H1 (cell line): ENCODE data around the gene KIF25. TPM values are rescaled to one million over a fixed set of nuclear protein-coding genes. Genes with fewer than 3 reads are reported as not detected.

ENCODE experiments used
- CBX5 ChIP-seq: fragments of 300-800, 300-1000 bp; sonication (generic); IDR thresholded peaks from 2 replicates; pipeline ENCODE4 v1.7.1; 2016; ENCODE audit warnings: antibody characterized with exemption, low read length, low read depth
- CHD1 ChIP-seq: IDR thresholded peaks from 2 replicates; pipeline ENCODE4 v1.6.1; 2012; ENCODE audit warnings: low read depth, low read length, improper control_type of control experiment
- EP300 ChIP-seq, 2 experiments: IDR thresholded peaks; 1 replicate in 1 of 2; 2 replicates in 1 of 2; pipeline ENCODE4 v1.6.1; 2011 to 2012; ENCODE audit warnings: low read depth in 2 of 2, low read length in 2 of 2, mild to moderate bottlenecking in 2 of 2, borderline replicate concordance in 1 of 2, inconsistent platforms in 1 of 2, moderate library complexity in 1 of 2
- JUND ChIP-seq: IDR thresholded peaks from 2 replicates; pipeline ENCODE4 v1.6.1; 2011; ENCODE audit warnings: mild to moderate bottlenecking, improper control_type of control experiment, low read length
- SP4 ChIP-seq: IDR thresholded peaks from 2 replicates; pipeline ENCODE4 v1.6.1; 2012; ENCODE audit warnings: low read length, inconsistent platforms
- TCF12 ChIP-seq: IDR thresholded peaks from 2 replicates; pipeline ENCODE4 v1.6.1; 2011; ENCODE audit warnings: low read depth, mild to moderate bottlenecking, low read length
- polyA plus RNA-seq, 7 experiments: library from polyadenylated mRNA; depleted of rRNA in 3 of 7; stranded (reverse) in 5 of 7; unstranded in 2 of 7; fragments of >200 nt in 5 of 7; fragments of 200-250 nt in 2 of 7; gene quantifications; 1 replicate in 5 of 7; 2 replicates in 1 of 7; 4 replicates in 1 of 7; pipeline versions ENCODE4 v1.2.1 to v1.2.3, GENCODE V29; 2011 to 2013; ENCODE audit warnings: missing spikeins in 2 of 7, mixed read lengths in 2 of 7
- total RNA-seq: library from RNA; stranded (reverse); fragmentation: NEBNext Ultra II Directional; extraction: Animal tissue kit (Norgen Biotek cat#: 25700); gene quantifications from 2 replicates; pipeline ENCODE4 v1.2.1, GENCODE V29; 2021

The KIF25 gene
- total and polyA plus RNA-seq, 2 of the 8 experiments (the other 6 are each of a cell fraction or from before 2014, with no cell fraction given) = 1.5 to 2.0 TPM

GRCh38 chr6:168015482-168016175 lies 18.2 kb downstream of the KIF25 start (continued):
- no peak for TF ChIP-seq CBX5
- no peak for TF ChIP-seq JUND
- no peak for TF ChIP-seq CHD1
- no peak for TF ChIP-seq TCF12
- no peak for TF ChIP-seq SP4
- no peak for TF ChIP-seq EP300 (IDR thresholded peaks at IDR 0.05; ENCODE audit: borderline replicate concordance in 1 of 2, low read depth in 2 of 2, low read length in 2 of 2)
- TF ChIP-seq, all 59 proteins: peak for 0
